DMS153 (cell line): Measurements from ENCODE around the gene GPR78.

ENCODE experiments used
- DNase-seq: peaks from one replicate; lab custom pipeline; 2025; lab: John Stamatoyannopoulos, UW

GPR78 gene

DNA sequence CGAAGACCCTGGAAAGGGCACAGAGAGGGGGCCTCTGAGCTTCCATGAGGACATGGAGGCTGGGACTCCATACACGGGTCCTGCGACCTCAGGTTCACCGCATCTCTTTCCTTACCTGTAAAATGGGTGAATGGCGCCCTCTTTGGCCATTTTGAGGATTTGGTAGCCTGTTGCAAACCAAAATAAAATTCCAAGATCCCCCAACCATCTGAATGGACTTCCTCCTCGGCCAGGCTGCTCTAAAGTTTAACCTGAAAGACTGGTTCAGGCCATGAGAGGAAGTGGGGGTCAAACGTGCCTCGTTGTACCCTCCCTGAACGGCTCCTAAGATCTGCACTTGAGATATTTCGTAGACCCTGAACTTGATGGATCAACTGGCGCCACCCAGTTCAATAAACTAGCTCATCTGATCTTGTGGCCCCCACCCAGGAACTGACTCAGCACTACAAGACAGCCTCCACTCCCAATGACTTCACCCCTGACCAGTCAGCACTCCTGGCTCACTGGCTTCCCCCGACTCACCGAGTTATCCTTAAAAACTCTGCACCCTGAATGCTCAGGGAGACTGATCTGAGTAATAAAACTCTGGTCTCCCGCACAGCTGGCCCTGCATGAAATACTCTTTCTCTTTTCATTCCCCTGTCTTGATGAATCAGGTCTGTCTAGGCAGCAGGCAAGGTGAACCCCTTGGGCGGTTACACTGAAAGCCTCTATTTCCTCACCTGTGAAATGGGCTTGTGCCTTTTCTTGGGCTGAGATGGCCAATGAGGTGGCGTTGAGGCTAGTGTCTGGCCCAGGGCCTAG, 32.9 kb upstream of the GPR78 start:
- no peak for DNase-seq

DNA sequence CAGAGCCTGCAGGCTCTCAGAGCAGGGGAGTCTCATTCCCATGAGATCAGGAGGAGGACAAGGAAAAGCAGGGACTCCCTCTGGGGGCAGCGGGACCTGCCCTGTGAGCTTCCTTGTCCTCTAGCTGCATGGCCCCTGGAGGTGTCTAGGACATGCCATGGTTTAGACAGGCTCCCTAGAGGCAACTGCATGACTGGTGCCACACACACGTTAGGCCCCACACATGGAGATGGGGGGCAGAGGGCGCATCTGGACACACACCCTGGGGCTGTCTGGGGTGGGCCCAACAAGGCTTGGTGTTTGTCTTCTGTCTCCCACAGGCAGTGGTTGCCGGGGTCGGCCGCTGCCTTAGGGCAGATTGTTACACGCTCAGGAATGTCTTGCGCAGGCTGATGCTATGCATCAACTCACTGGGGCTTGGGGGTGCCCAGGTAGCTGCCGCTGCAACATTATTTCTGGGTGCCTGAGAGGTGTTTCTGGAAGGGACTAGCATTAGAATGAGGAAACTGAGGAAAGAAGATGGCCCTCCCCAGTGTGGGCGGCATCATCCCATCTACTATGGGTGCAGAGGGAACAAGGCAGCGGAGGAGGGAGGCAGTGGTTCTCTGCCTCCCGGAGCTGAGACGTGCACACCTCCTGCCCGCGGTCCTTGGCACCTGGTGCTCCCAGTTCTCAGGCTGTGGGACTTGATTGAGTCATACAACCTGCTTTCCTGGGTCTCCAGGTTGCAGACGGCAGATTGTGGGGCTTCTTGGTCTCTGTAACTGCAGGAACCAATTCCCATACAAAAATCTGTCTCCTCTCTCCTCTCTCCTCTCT, 32.1 kb upstream of the GPR78 start:
- DNase-seq = no peak

DNA sequence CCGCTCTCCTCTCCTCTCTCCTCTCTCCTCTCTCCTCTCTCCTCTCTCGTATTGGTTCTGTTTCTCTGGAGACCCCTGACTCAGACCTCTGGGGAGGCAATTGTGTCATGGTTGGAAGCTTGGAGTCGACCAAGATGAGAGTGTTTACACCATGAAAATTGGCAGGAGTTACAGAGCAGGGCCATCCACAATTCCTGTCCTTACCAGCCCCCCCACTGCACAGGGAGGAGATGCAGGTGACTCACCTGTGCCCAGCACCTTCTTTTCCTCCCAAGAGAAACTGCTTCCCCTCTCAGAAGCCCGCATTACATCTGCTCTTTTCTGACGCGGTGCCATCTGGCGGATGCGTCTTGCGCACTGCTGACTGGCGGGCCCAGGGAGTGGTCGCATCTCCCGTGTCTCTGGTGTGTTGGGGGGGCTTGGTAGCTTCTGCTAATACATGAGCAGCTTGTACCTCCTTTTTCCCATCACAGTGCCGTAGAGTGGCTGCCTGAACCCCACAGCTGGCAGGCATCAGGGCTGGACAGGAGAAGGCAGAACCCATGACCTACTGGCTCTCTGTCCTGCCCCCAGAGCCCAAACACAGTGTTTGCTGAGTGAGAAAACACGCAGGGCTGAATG, 31.4 kb upstream of the GPR78 start:
- no peak for DNase-seq

DNA sequence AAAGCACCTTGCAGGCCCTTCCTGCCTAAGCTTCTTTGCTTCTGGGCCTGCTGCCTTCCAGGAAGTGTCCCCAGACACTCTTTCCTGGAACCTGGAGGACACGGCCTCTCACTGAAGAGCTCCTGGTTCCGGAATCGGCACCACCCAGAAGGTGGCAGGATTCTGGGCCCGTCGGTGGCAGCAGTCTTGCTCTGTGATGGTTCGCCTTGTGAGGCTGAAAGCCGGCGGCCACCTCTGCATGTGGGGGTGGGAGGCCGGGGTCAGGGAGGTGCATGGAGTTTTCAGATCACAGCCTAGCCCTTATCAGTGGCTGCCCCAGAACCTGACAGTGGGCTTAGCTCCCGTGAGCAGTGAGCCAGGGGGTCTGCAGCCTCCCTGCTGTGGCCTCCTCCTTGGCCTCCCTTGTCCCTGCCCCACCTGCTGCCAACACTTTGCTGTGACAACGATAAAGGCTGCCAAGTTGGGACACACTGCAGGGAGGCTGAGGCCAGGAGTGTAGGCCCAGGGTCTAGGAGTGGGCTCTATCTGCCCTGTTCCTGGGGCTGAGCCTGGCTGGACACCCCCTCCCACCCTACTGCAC, 30.8 kb upstream of the GPR78 start:
- DNase-seq = no peak

DNA sequence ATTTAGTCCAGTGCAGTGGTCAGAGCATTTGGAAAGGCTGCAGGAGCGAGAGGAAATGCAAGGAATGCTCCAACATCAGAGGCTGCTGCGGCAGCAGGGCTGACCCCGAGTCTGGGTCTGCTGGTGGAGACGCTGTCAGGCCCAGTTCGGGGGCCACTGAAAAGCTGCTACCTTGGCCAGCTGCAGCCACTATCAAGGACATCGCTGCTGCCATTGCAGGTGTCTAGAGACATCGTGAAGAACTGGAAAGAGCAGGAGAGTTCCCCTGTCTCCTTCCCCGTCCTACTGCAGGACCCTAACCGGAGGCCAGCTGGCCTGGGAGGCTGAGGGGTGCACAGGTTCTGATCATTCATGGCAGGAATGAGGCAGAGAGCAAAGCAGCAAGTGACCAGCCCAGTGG, 29.5 kb upstream of the GPR78 start:
- DNase-seq = no peak

DNA sequence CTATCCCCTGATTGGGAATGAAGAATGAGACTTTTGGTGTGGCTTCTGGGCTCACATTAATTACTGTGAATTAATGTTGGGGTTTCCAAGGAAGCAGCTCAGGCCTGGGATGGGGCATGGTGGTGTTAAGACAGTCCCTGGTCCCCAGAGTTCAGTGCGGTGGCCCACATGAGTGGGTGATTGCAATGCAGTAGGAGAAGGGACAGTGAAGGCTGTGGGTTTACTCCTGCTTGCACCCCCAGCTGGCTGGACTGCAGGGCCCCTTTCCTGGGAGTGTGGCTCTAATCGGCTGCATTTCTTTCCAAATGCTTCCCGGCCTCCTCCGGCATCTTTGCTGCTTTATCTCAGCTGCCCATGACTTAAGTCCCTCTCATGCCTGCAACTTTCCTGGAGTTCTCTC, 28.2 kb upstream of the GPR78 start:
- no peak for DNase-seq

DNA sequence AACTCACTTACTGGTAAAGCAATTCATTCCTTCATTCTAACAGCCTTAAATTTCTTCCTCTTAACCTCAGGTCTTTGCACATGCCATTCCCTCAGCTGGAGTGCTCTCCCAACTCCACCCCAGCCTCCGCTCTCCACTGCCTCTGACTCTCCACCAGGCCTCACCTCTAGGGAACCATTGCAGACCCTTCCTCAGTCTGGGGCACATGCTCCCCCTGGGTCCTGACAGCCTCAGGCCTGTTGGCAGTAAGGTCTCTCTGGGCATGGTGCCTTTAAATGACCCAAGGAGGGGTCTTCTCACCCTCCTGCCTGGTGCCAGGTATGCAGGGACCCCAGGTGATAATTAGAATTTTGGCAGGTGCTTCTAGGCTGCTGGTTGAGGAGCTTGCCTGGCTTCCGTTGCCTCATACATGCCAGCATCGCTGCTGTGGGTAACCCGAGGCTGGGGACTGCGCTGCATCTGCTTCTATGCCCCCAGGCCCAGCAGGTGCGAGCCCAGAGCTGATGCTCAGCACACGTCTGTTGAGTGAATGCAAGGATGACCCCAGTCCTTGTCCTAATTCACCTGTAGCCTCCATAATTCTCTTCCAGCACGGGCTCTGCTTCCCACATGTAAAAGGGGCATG, 27.5 kb upstream of the GPR78 start:
- no peak for DNase-seq

DNA sequence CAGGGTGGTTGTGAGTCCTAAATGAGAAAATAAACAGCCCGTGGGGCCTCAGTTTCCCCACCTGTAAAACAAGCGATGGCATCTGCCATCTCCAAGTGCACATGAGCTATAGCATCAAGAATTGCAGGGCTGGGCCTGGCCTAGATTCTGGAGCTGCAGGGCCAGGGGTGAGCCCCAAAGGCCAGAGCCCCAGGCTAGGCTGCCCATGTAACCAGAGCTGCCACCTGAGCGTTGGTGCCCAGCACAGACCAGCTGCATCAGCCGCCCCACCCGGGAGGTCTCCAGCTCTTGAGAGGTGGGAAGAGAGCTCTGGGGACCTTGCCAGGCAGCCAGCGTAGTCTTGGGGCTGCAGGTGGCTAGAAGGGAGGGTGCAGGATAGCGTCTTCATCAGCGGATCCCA, 27.0 kb upstream of the GPR78 start:
- no peak for DNase-seq

DNA sequence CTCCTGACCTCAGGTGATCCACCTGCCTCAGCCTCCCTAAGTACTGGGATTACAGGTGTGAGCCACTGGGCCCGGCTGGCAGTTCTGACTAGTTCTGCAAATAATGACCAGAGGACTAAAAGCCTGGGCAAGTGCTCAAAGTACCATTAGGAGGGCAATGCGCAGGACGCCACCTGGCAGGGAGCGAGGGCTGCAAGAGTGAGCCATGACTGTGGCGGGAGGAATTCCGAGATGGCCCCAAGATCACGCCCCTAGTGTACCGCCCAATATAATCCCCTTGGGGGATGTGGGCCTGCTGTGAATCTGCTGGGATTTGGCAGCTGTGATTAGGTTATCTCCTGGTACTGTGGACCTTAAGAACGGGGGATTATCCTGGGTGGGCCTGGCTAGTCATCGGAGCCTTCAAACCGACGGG, 26.2 kb upstream of the GPR78 start:
- no peak for DNase-seq

DNA sequence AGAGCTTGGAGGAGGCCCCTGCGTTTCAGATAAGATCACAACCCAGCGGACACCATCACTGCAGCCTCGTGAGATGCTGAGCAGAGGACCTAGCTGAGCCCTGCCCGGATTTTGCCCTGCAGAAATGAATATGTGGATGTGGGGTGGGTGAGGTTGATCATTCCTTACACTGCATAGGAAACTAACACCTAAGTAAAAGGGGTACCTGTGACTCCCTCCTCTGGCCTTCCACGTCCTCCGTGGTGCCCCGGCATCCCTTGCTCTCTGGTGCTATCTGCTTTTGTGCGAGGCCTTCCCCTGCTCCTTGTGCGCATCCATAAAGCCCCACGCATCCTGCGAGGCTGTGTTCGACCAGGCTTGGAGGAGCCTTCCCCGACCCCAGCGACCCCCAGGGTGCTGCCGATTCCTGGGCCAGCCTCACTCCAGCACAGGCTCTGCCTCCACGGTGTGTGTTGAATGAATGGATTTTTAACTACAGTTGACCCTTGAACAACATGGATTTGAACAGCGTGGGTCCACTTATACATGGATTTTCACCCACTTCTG, 25.6 kb upstream of the GPR78 start:
- DNase-seq = no peak

DNA sequence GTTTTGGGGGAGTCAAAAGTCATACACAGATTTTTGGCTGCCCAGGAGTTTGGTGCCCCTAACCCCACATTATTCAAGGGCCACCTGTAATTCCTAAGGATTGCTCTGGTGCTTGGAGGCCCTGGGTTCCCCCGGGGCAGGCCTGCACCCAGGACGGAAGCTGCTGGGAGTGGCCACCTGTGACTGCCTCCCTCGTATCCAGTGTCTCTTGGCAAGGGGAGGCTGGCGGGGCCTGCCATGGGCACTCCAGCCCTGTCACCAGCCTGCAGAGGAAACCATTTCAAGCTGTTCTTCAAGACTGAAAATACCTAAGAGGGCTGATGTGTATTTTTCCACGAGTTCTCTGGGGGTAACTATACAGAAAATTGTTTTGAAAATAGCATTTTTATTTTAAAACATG, 24.5 kb upstream of the GPR78 start:
- no peak for DNase-seq

DNA sequence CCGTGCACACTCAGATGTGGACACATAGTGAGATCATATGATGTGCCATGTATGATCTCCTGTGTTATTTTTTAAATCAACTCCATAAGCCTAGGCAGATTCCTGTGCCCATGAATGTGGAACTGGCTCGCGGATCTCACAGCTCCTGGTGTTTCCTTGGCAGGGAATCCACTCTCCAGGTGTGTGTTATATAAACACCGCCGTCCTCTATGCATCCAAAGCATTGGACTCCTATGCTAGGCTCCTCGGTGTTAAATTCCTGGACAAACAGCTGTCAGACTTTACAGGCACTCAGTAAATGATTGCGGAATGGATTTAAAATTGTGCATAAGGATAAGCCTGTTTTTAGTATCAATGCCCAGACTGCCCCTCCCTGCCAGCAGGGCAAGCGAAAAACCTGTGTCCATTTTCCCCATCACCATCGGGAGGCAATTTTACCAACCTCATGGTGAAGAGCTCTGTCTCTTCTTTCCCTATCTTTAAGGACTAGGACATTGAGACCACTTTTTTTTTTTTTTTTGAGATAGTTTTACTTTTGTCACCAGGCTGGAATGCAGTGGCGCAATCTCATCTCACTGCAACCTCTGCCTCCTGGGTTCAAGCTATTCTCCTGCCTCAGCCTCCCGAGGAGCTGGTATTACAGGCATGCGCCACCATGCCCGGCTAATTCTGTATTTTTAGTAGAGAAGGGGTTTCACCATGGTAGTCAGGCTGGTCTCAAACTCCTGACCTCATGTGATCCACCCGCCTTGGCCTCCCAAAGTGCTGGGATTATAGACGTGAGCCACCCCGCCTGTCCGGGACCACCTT, 23.6 kb upstream of the GPR78 start:
- DNase-seq = no peak

DNA sequence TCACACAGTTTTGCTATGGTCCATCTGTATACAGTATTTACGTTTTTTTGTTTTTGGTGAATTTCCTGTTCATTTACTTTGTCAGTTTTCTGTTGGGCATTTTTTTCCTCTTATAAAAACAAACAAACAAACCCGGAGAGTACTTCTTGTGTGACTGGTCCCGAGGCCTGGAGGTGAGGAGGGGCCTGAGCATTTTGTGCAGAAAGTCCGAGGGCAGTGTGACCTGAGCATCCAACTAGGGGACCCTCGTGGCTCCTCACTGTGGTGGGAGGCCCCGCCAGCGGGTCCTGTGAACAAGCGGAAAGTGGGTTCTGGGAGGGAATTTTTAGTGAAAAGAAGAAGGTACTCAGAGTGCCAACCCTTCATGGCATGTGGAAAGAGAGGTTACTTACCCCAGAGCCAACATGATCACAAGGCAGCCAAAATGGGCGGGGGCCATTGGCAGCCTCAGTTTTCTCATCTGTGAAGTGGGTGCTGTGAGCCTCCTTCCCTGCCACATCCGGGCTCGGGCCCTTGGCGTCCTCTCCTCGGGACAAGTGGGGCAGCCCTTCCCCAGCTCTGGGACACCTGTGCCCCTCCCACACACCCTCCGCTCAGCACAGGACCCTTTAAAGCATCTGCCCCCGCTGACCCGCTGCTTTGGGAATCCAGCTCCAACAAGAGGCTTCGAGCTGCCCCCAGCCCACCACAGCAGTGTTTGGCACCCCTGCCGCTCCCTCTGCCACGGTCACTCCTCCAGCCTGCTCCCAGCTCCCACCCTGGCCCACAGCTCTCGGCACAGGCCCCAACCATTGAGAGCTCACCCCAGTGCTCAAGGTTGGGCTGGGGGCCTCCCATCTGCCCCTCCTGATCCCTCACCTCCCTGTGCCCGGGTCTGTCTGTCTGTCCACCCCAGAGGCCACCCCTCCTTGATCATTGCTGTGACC, 22.8 kb upstream of the GPR78 start:
- DNase-seq = no peak

DNA sequence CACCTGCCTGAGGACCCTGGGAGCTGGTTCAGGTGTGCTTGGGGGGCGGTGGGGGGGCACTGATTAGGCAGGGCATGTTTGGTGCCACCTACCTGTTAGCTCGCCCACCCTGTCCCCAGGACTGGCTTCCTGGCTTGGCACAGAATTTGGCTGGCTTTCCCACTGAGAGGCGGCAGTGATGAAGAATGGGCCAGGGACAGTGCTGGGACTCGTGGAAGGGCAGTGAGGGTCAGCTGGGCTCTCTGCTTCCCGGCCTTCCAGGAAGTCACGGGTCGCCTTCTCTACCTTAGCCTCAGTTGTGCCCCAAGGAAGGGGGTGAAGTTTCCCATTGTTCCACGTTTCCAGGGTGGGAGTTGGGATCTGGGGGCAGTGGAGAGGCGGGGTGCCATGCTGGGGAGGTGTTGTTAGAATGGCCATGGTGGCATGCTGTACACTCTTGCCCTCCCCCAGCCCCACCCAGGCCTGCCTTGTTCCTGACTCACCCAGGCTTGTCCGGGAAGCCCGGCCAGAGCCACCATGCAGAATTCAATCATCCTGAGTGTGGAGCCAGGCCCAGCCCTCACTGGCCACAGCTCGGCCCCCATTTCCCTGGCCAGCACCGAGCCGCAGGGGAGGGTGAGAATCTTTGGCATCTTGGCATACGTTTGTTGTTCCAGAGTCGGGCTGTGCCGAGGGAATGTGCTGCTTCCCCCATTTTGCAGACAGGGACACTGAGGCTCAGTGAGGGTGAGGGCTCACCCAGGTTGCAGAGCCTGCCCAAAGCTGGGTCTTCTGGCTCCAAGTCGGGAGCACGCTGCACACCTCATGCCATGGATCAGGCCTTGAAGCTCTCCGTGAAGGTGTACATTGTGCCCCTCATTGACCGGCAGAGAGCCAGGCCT, 21.9 kb upstream of the GPR78 start:
- DNase-seq = no peak

DNA sequence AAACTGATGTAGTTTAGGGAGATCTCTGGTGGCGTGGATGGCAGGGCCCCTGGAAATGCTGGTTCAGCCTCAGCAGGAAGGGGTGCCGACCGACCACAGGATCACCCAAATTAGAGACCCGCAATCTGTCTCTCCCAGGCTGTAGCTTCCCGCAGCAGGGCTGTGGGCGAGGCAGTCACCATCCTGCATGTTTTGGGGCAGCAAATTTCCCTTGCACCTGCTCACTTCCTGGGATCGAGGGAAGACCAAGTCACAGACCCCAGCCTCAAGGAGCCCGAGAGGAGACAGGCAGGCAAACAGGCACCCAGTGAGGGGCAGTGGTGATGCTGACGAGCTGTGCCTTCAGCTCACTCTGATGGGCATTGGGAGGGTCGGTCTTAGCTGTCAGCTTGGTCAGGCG, 21.2 kb upstream of the GPR78 start:
- no peak for DNase-seq

DNA sequence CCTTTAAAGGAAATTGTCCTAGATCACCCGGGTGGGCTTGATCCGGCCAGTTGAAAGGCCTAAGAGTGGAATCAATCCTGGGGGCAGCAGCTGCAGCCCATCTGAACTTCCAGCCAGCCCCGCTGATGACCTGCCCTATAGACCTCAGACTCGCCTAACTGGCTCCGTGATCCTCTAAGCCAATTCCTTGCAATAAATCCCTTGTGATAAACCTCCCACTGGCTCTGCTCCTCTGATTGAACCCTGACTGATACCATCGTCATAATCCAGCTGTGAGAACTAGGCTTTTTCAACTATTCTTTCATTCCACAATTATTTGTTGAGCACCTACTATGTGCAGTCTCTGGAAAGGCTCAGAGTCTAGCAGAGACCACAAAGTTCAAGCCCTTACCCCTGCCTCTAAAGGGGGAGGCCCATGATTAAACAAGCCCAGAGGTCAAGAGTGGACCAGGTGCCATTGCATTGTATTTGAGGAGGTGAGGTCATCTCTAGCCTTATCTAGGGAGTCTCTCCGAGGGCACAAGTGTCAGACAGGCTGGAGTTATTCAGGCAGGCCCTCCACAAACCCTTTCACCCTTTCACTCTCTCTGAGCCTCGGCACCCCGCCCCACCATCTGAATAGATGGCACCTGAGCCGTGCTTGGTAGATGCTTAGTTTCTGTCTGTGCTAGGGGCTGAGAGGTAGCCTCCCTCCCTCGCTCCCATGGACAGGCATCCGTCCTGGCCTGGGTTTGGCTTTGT, 20.5 kb upstream of the GPR78 start:
- DNase-seq = no peak

DNA sequence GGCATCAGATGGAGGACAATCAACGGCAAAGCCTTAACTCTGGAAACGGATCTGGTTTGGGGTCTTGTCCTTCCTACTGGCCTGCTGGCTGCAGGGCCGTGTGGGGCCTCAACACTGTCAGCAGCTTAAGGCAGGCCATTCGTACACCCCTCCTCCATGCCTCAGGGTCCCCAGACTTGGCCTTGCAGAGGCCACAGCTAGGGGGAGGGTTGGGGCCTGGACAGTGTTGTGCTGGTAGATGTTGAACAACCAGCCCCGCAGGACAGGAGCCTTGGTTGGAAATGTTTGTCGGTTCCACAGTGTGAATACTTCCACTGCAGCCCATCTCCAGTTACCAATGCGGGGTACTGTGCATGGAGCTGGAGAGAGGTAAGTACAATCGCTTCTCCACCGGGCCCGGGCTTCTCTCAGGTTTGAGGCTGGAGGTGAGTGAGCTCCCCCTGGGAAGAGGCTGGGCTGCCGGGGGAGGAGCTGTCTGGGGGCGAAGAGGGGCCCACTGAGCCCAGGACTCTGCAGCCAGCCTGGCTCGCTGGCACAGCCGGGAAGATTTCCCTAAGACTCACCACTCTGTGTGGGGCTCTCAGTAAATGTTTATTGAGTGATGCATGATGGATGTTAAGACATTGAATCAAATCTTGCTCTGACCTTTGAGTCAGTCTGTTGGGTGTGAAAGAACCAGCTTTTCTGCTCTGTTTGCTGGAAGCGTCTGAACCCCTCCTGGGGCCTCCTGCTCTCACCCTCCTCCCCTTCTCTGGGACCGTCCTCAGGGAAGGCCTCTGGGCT, 19.7 kb upstream of the GPR78 start:
- no peak for DNase-seq
